Kidney (tissue), 14 donors: Measurements from ENCODE around the gene MDN1. TPM values are rescaled to one million over a fixed set of nuclear protein-coding genes. Genes with fewer than 3 reads are reported as not detected.

Source experiments
- DNase-seq, 5 donors: peaks; one replicate each; pipeline ENCODE4 v3.0.0-alpha.2; 2013 to 2020
- FAIRE-seq: peaks from 2 replicates; lab custom pipeline; 2012; peaks lifted over from hg19 to GRCh38; lab: Jason Lieb, UNC
- H3K27ac ChIP-seq, 2 donors: one replicate each; pipeline ENCODE4 v1.7.0; 2013; ENCODE audit warnings: low read depth in 2 of 2, low read length in 2 of 2, inconsistent platforms in 1 of 2
- H3K27me3 ChIP-seq: one replicate; pipeline ENCODE4 v1.7.1; 2013; ENCODE audit warnings: low read length, inconsistent platforms; ENCODE audit not compliant: control insufficient read depth, insufficient read depth
- H3K36me3 ChIP-seq, 3 donors: one replicate each; pipeline versions ENCODE4 v1.7.0 to v1.7.1; 2013; ENCODE audit warnings: low read length in 3 of 3, control low read depth in 1 of 3, inconsistent platforms in 1 of 3; ENCODE audit not compliant: insufficient read depth in 3 of 3, control insufficient read depth in 2 of 3
- H3K4me1 ChIP-seq, 3 donors: one replicate each; pipeline versions ENCODE4 v1.7.0 to v1.7.1; 2013; ENCODE audit warnings: low read length in 3 of 3, inconsistent platforms in 1 of 3, low read depth in 1 of 3; ENCODE audit not compliant: control insufficient read depth in 2 of 3, insufficient read depth in 2 of 3
- H3K4me3 ChIP-seq, 3 donors: one replicate each; pipeline versions ENCODE4 v1.7.0 to v1.8.1; 2013; ENCODE audit warnings: low read length in 3 of 3, control low read depth in 1 of 3, inconsistent platforms in 1 of 3
- H3K9ac ChIP-seq, 3 donors: one replicate each; pipeline versions ENCODE4 v1.7.0 to v1.7.1; 2013; ENCODE audit warnings: low read length in 3 of 3, control low read depth in 1 of 3, inconsistent platforms in 1 of 3
- H3K9me3 ChIP-seq, 3 donors: one replicate each; pipeline versions ENCODE4 v1.7.0 to v1.7.1; 2013; ENCODE audit warnings: low read length in 3 of 3, control low read depth in 1 of 3, inconsistent platforms in 1 of 3; ENCODE audit not compliant: control insufficient read depth in 2 of 3, insufficient read depth in 1 of 3
- CTCF ChIP-seq: IDR thresholded peaks from 3 replicates; pipeline ENCODE4 v1.5.1; 2012; ENCODE audit warnings: mild to moderate bottlenecking, moderate library complexity, borderline replicate concordance; ENCODE audit not compliant: insufficient read depth; ENCODE audit errors: extremely low read depth
- intact Hi-C: fragments of 100-400 bp; cut with DNase I; formaldehyde crosslinking; loops from one replicate; pipeline ENCODE4 v1.11.1; 2022
- polyA plus RNA-seq: library from polyadenylated mRNA; stranded (reverse); fragments of 350-450 nt; fragmentation: Illumina TruSeq; extraction: RNeasy Lipid Tissue Mini Kit (QIAGEN cat#74804); gene quantifications from one replicate; pipeline ENCODE4 v1.2.3, GENCODE V29; 2014; ENCODE audit warnings: low read depth, low replicate concordance; ENCODE audit not compliant: insufficient read depth
- total RNA-seq: library from RNA; stranded (reverse); fragmentation: NEBNext Ultra II Directional; extraction: Animal tissue kit (Norgen Biotek cat#: 25700); gene quantifications from one replicate; pipeline ENCODE4 v1.2.1, GENCODE V29; 2021
- donor health status: control.
- donor health status: control.
- donor health status: control.
- donor health status: control.
- donor health status: control.
- donor health status: DM: yes; HTN: yes; CAD: no.
- donor health status: Normal renal cell carcinoma (clear cell type).

Gene MDN1
- total and polyA plus RNA-seq, 2 donors from 2014 or later, result 19.4 to 34.9 TPM

- no peak for TF ChIP-seq CTCF
- no peak overlapping the region for H3K9ac ChIP-seq
- intact Hi-C loops, result no loop called here
- no peak overlapping the region for H3K27ac ChIP-seq
- no peak for FAIRE-seq
- no peak overlapping the region for H3K4me3 ChIP-seq
- H3K36me3 ChIP-seq, result no peaks in the 10 kb centered on the region
- H3K27me3 ChIP-seq, result no peaks in the 10 kb centered on the region
- H3K4me1 ChIP-seq, result peaks cover 0 to 6% (median 0%) of the 10 kb centered on the region in 3 donors
- H3K9me3 ChIP-seq, result no peaks in the 10 kb centered on the region
- DNase-seq, result no peak
Observed at GRCh38 chr6:89843070-89843469, 23.5 kb upstream of the MDN1 start.

- FAIRE-seq, result no peak
Observed at GRCh38 chr6:89842228-89842627, 22.6 kb upstream of the MDN1 start.

GRCh38 chr6:89840538-89840937 is 20.9 kb upstream of the MDN1 start:
- Histone ChIP-seq H3K27me3 (no peaks in the 10 kb centered on the region), H3K4me1 (peaks cover 0 to 6% (median 0%) of the 10 kb centered on the region in 3 donors), H3K9me3 (no peaks in the 10 kb centered on the region), H3K9ac (no peak overlapping the region), H3K4me3 (no peak overlapping the region), H3K27ac (no peak overlapping the region), H3K36me3 (no peaks in the 10 kb centered on the region)
- no peak for TF ChIP-seq CTCF
- FAIRE-seq, result no peak
- DNase-seq, result peak in 3 of 5 donors; percentile 25 to 75 (median 40)
- intact Hi-C loops, result no loop called here

More at GRCh38 chr6:89842228-89842627, 22.6 kb upstream of the MDN1 start:
- Histone ChIP-seq H3K27ac (no peak overlapping the region), H3K27me3 (no peaks in the 10 kb centered on the region), H3K4me3 (no peak overlapping the region), H3K9me3 (no peaks in the 10 kb centered on the region), H3K36me3 (no peaks in the 10 kb centered on the region), H3K4me1 (peaks cover 0 to 6% (median 0%) of the 10 kb centered on the region in 3 donors), H3K9ac (no peak overlapping the region)
- intact Hi-C loops, result no loop called here
- no peak for TF ChIP-seq CTCF
- DNase-seq, result no peak
